ENCODE data around the gene NDFIP1.

Gene NDFIP1

DNA sequence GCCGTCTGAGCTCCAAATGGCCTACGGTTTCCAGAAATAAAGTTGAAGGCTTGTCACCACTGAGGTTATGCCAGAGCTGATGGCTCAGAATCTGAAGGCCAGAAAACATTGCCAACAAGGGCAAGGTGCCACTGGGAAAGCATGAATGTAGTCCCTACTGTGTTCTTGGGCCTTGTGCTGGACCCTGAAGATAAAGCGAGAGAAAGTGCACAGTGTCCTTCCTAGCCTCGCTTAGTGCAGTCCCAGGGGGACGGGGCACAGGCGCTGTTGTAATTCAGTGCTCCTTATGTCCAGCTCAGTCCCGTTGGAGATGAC, 84.5 kb downstream of the NDFIP1 start:
- no peak for FAIRE-seq

DNA sequence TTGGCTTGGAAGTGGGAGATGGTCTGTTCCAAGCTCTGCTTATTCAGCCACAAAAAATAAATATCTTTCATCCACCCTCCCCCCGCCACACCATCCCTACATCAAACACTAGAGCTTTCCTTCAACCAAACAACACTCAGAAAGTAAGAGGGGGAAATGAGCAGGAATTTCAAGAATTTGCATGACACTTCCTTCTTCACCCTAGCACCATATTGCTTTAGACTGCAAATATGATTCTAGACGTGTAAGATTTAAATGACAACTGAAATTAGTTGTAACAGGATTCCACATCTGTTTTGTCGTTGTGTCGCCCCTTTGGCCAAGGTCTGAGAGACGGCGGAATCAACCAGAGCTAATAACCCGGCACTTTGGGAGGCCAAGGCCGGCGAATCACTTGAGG, 88.5 kb downstream of the NDFIP1 start:
- no peak for FAIRE-seq

DNA sequence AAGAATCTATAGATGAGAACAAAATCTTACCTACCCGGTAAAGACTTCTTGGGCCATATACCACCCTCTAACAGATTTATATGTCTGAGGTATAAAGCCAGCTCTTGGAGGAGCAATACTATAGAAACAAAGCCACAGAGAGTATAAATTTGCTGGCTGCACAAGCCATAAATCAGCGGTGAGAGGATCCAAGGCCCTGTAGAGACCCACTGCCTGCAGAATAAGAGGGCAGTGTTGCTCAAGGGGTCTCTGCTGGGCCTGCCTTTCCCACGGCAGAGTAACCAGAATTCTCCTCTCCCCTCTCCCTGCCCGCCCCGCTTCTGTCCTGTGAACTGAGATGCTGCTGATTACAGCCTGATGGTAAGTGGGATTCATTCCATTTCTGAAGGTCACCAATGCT, 89.2 kb downstream of the NDFIP1 start:
- FAIRE-seq: no peak

DNA sequence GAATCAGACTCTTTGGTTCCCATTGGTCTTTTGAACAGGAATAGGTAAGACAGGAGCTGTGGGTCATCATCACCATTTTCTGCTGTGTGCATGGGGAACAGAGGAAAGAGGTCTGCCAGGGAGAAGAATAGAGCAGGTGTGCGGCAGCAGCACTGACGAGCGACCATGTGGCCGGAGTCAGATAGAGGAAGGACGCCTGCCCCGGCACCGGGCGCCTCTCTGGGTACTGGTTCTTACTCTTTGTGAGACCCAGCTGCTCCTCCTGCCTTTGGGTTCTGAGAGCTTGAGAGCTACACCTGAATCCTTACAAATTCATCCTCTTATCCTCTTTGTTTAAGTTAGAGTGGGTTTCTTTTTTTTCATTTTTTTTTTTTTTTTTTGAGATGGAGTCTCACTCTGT, 90.8 kb downstream of the NDFIP1 start:
- FAIRE-seq: no peak

DNA sequence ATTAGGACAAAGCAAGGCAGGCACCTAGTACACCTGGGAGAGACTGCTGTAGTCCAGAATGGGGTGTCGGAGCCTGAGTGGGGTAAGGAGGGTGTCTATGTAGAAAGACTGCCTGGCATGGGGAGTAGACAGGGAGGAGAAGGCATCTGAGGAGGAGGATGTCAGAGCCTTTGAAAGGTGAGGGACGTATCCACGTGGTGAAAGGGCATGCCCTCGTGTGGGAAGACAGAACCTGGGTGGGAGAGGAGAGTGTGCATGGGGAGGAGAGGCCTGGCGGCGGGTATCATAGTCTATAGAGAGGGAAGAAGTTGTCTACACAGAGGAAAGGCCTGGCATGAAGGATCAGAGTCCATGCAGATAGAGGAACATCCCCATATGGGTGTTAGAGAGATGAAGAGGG, 91.8 kb downstream of the NDFIP1 start:
- no peak for FAIRE-seq

DNA sequence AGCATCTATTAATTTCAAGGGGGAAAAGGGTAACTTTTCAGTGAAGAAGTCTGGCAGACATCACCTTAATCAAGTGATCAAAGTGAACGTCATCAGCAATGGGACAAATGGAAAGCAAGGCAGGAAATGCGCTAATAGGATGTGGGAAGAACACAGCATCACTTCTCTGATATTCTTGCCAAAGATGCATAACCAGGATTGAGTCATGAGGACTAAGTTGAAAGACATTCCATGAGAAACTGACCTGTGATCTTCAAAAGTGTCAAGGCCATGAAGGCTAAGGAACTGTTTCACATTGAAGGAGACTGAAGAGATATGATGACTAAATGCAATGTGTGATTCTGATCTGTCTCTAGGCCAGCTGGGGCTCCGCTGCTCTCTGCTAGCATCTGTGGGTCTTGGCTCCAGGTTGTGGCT, 92.9 kb downstream of the NDFIP1 start:
- no peak for FAIRE-seq

GRCh38 chr5:142202282-142202681, 93.7 kb downstream of the NDFIP1 start:
- no peak for FAIRE-seq

All from A204.1 (cell line).